MM.1S (cell line): Measurements from ENCODE around the gene TIGAR.

ENCODE experiments used
- EZH2 ChIP-seq: fragments of 300-600 bp; sonication (generic); optimal IDR thresholded peaks from 2 replicates; pipeline ENCODE3; 2017; ENCODE audit warnings: low read depth, mild to moderate bottlenecking, antibody characterized with exemption, low read length, mixed read lengths
- TF ChIP-seq, protein P1 (sequence below): fragments of 300-600 bp; sonication (generic); IDR thresholded peaks from 2 replicates; pipeline ENCODE4 v1.5.1; 2016; ENCODE audit warnings: antibody characterized with exemption, low read length, mixed read lengths

GRCh38 chr12:4286771-4287317 is 34.2 kb upstream of the TIGAR start:
- no peak for TF ChIP-seq EZH2
- TF ChIP-seq, protein P1, sequence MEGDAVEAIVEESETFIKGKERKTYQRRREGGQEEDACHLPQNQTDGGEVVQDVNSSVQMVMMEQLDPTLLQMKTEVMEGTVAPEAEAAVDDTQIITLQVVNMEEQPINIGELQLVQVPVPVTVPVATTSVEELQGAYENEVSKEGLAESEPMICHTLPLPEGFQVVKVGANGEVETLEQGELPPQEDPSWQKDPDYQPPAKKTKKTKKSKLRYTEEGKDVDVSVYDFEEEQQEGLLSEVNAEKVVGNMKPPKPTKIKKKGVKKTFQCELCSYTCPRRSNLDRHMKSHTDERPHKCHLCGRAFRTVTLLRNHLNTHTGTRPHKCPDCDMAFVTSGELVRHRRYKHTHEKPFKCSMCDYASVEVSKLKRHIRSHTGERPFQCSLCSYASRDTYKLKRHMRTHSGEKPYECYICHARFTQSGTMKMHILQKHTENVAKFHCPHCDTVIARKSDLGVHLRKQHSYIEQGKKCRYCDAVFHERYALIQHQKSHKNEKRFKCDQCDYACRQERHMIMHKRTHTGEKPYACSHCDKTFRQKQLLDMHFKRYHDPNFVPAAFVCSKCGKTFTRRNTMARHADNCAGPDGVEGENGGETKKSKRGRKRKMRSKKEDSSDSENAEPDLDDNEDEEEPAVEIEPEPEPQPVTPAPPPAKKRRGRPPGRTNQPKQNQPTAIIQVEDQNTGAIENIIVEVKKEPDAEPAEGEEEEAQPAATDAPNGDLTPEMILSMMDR: no peak
